Activated CD8-positive, alpha-beta memory T cell treated with anti-CD3 and anti-CD28 coated beads, Interleukin-2, amount 50 U/mL, for 4 hours (primary cell): Measurements from ENCODE around the gene TMEM114.

Source experiments
- DNase-seq: peaks from one replicate; pipeline ENCODE4 v3.0.0-alpha.2; 2020

TMEM114 gene

DNA sequence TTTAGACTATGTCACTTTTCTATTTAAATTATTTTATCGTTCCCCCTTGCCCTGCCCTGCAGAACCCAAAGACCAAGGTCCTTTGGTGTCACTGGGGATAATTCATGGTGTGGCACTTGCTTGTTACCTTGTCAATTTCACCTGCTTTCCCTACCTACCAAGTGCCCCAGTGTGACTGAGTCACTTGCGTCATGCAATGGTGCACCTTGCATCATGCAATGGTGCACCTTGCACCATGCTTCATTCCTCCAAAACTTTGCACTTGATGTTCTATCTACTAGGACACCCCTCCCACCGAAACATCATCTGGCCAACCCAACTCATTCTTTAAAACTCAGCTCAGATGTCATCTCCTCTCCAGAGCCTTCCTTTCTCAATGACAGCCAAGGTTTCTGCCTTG, 47.1 kb downstream of the TMEM114 start:
- no peak for DNase-seq

DNA sequence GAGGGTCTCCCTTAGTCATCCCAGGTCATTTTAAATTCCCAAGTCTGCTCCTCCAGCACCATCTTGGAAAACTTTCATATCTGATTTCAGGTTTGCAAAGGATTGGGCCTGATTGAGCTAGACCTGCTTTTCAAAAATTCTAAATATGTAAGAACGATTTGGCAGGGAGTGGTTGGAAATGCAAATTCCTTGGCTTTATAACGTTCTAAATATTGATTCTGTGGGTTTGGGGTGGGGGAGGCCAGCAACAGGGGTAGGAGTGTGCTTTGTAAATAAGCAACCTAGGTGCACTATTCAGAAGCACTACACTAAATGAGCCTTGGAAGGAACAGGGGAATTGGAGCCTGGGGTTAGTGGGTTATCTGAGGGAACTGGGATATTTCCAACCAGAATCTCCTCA, 47.9 kb downstream of the TMEM114 start:
- DNase-seq, result no peak

DNA sequence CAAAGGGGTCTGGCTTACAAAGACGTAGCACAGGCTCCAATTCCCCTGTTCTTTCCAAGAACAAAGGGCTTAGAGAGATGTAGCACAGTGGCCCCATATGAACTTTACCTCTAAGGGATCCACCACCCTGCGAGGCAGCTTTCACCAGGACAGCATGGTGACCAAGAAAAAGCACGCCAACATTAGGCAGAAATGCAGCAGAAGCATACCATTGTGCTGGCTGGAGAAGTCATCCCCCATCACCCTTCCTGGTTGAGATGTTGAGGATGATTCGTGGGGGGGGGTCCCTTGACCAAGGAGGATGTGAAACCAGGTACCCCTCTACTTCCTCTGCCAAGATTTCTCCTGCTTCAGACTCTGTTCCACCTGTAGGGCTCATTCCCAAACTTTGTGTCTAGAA, 48.4 kb downstream of the TMEM114 start:
- no peak for DNase-seq

DNA sequence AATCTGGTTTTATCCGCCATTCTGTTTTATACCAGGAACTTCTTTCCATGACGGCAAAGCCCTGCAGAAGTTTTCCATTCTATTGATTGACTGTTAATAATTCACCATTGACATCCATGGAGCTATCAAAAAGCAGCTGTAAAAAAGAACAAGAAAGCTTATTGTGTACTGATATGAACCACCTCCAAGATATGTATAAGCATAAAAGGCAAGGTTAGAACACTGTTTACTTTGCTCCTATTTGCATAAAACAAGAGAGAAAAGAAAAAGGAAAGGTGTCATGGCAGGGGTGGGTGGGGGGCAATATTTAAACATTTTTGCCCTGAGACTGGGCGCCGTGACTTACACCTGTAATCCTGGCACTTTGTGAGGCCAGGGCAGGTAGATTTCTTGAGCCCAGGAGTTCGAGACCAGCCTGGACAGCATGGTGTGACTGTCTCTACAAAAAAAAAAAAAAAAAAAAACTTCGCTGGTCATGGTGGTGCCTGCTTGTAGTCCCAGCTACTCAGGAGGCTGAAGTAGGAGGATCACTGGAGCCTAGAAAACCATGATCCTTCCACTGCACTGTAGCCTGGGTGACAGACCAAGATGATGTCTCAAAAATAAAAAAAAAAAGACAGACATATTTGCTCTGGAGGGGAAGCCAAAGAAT, 52.5 kb downstream of the TMEM114 start:
- no peak for DNase-seq

DNA sequence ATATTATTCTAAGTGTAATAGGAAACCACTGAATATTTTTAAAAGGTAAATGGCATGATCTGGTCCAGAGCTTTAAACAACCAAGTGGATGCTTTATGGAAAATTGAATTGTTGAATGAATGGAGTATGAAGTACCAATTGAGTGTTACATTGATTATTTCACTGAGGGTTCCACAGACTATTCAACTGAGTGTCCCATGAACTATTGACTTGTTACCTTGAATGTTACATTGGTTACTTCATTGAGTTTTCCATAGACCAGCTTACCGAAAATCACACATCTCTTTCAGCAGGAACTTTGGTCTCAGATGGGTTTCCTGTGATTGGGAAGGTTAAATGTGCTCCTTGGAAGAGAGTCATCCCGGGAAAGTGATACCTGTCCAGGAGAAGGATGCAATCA, 56.8 kb downstream of the TMEM114 start:
- no peak for DNase-seq

DNA sequence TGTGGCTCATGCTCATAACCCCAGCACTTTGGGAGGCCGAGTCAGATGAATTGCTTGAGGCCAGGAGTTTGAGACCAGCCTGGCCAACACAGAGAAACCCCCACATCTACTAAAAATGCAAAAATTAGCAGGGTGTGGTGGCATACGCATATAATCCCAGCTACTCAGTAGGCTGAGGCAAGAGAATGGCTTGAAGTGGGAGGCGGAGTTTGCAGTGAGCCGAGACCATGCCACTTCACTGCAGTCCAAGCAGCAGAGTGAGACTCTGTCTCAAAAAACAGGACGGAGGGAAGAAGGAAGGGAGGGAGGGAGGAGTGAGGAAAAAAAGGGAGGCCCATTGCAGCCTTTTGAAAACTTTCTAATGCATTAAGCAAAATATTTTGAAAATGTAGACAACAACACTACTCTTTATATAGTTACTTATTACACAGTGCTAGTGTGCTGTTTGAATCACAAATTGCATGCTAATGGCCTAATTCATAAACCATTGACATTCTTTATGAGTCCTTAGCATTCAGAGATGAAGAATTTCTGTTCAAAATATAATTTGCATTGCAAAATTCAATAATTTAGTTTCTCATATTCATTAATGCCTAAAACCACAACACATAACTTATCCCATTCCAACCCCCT, 59.4 kb downstream of the TMEM114 start:
- DNase-seq, result no peak

DNA sequence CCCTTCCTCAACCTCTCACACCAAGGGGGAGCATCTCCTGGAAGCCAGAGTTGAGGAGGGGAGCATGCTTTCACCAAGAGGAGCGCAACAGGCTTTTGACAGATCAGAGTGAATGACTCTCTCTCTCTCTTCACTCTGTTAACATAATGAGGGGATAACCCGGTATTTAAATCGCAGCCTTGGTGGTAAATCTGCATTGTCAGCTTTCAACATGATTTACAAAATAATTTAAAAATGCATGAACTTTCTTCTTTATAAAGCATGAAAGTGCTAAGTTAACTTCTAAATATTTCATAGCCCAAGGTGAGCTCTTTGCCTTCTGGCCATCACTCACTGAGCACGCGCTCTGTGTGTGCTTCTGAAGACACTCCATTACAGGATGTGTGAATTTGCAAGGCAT, 61.8 kb downstream of the TMEM114 start:
- DNase-seq, result no peak

DNA sequence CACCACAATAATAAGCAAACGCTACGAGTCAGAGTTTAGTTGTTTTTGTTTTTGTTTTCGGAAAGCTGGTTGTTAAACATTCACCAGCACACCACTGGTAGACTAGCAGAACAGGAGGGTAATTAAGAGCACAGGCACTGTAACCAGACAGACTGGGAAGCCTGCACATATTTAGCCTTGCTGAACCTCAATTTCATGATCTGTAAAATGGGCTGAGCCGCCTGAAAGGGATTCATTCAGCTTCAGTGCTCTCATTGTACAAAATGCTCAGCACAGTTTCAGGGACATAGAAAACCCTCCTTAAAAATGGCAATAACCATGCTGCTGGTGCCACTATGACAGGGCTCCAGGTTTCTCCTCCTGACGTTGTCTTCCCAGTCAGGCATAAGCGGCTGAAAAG, 66.4 kb downstream of the TMEM114 start:
- no peak for DNase-seq

DNA sequence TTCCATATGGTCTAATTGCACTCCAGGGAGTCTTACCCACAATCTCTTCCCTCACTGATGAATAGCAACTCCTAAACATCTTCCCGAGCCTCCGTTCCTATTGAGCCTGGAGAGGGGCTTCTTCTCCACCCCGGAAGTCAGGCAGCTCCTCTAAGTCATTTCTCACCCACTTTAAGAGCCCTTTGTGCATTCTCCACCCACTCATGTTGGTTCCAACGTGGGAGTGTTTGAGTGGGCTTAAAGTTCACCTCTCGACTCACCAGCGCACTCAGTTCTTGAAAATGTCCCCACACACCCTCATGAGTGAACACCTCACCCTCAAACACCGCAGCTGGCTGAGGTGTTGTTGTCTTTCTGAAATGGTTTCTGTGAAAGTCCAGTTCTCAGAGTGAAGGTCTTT, 67.6 kb downstream of the TMEM114 start:
- no peak for DNase-seq

DNA sequence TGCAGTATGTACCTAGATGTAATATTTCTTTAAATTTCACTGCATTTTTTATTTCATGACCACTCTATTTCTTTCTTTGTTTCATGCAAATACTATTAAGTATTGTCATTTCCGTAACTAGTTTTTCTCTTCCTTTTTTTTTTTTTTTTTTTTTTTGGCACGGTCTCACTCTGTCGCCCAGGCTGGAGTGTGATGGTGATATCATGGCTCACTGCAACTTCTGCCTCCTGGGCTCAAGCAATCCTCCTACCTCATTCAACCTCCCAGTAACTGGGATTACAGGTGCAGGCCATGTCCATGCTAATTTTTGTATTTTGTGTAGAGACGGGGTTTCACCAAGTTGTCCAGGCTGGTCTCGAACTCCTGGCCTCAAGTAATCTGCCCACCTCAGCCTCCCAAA, 70.7 kb downstream of the TMEM114 start:
- DNase-seq, result no peak
